GM19397 (cell line): ENCODE data around the gene CHSY3.
A peak's percentile ranks its signal among the peaks of the same experiment; 100 is the strongest.

Source experiments
- ATAC-seq: cut with Tn5 transposase; IDR thresholded peaks from one replicate; pipeline ENCODE4 v1.9.1; 2021; ENCODE audit warnings: mild to moderate bottlenecking, moderate library complexity; ENCODE audit not compliant: unreplicated experiment

Gene CHSY3

GRCh38 chr5:129945028-129945427, 40.8 kb downstream of the CHSY3 start:
- no peak for ATAC-seq

GRCh38 chr5:129945774-129946270, 41.6 kb downstream of the CHSY3 start:
- no peak for ATAC-seq

GRCh38 chr5:129951039-129951438, 46.8 kb downstream of the CHSY3 start:
- ATAC-seq = no peak

- no peak for ATAC-seq
Observed at GRCh38 chr5:129958581-129958980, 54.3 kb downstream of the CHSY3 start.

GRCh38 chr5:129960831-129961230, 56.6 kb downstream of the CHSY3 start:
- no peak for ATAC-seq

- no peak for ATAC-seq
Observed at GRCh38 chr5:129962506-129962905, 58.2 kb downstream of the CHSY3 start.

GRCh38 chr5:129963359-129963758, 59.1 kb downstream of the CHSY3 start:
- no peak for ATAC-seq

- no peak for ATAC-seq
Observed at GRCh38 chr5:129966071-129966470, 61.8 kb downstream of the CHSY3 start.

- ATAC-seq = no peak
Observed at GRCh38 chr5:129971714-129972113, 67.4 kb downstream of the CHSY3 start.

- ATAC-seq = no peak
Observed at GRCh38 chr5:129972465-129973141, 68.3 kb downstream of the CHSY3 start.

- ATAC-seq = no peak
Observed at GRCh38 chr5:129973716-129974426, 69.6 kb downstream of the CHSY3 start.

- ATAC-seq = peak; percentile 67
Observed at GRCh38 chr5:129977810-129978209, 73.5 kb downstream of the CHSY3 start.

- ATAC-seq = no peak
Observed at GRCh38 chr5:129978270-129978669, 74.0 kb downstream of the CHSY3 start.

GRCh38 chr5:129988453-129988852, 84.2 kb downstream of the CHSY3 start:
- no peak for ATAC-seq

GRCh38 chr5:129991780-129992179, 87.5 kb downstream of the CHSY3 start:
- ATAC-seq = no peak

- ATAC-seq = no peak
Observed at GRCh38 chr5:129996896-129997295, 92.6 kb downstream of the CHSY3 start.

GRCh38 chr5:130000460-130000859, 96.2 kb downstream of the CHSY3 start:
- ATAC-seq = no peak

- ATAC-seq = no peak
Observed at GRCh38 chr5:130002183-130002582, 97.9 kb downstream of the CHSY3 start.

GRCh38 chr5:130002876-130003275, 98.6 kb downstream of the CHSY3 start:
- no peak for ATAC-seq

- ATAC-seq = no peak
Observed at GRCh38 chr5:130011986-130012385, 107.7 kb downstream of the CHSY3 start.

- no peak for ATAC-seq
Observed at GRCh38 chr5:130017173-130017572, 112.9 kb downstream of the CHSY3 start.

- no peak for ATAC-seq
Observed at GRCh38 chr5:130018641-130019040, 114.4 kb downstream of the CHSY3 start.
